GM21717 (cell line): ENCODE results near the gene DENND1C.
"Not testable (repeated sequence)": the region's sequence is repeated elsewhere in the genome, so short reads cannot be mapped to it uniquely, and the experiment has no call there.

Experiments
- ATAC-seq: cut with Tn5 transposase; IDR thresholded peaks from one replicate; pipeline ENCODE4 v1.9.1; 2021; ENCODE audit warnings: mild to moderate bottlenecking, moderate library complexity; ENCODE audit not compliant: unreplicated experiment

The DENND1C gene

GRCh38 chr19:6508028-6508771 lies 26.6 kb upstream of the DENND1C start:
- ATAC-seq = not testable (repeated sequence)

- ATAC-seq = no peak
Observed at GRCh38 chr19:6503407-6504201, 22.0 kb upstream of the DENND1C start.

- ATAC-seq = no peak
Observed at GRCh38 chr19:6501740-6502648, 20.4 kb upstream of the DENND1C start, which contains the start of gene TUBB4A. TUBB4A (minus strand) TSS chr19:6502309; CDS start chr19:6502212, 97 bp downstream.

GRCh38 chr19:6500837-6501739 lies 19.5 kb upstream of the DENND1C start:
- ATAC-seq = no peak

GRCh38 chr19:6499052-6499790 lies 17.6 kb upstream of the DENND1C start:
- ATAC-seq = no peak

GRCh38 chr19:6498294-6499036 lies 16.9 kb upstream of the DENND1C start:
- no peak for ATAC-seq

- no peak for ATAC-seq
Observed at GRCh38 chr19:6495947-6496346, 14.4 kb upstream of the DENND1C start.

GRCh38 chr19:6494438-6495036 lies 12.9 kb upstream of the DENND1C start:
- ATAC-seq = no peak

- no peak for ATAC-seq
Observed at GRCh38 chr19:6491802-6492592, 10.4 kb upstream of the DENND1C start.

- ATAC-seq = no peak
Observed at GRCh38 chr19:6490134-6490533, 8.5 kb upstream of the DENND1C start.

- ATAC-seq = no peak
Observed at GRCh38 chr19:6489278-6490061, 7.9 kb upstream of the DENND1C start.

GRCh38 chr19:6484831-6485230 lies 3.2 kb upstream of the DENND1C start:
- no peak for ATAC-seq

- no peak for ATAC-seq
Observed at GRCh38 chr19:6484230-6484629, 2.6 kb upstream of the DENND1C start.

GRCh38 chr19:6483235-6483634 lies 1.6 kb upstream of the DENND1C start:
- no peak for ATAC-seq

GRCh38 chr19:6482343-6482686 lies 728 bp upstream of the DENND1C start:
- no peak for ATAC-seq

- no peak for ATAC-seq
Observed at GRCh38 chr19:6480848-6481415, 655 bp downstream of the DENND1C start.
